CD1c-positive myeloid dendritic cell (primary cell): Measurements from ENCODE around the gene FCN2.
A peak's percentile ranks its signal among the peaks of the same experiment; 100 is the strongest.

Source experiments
- DNase-seq: peaks from one replicate; pipeline ENCODE4 v3.0.0-alpha.2; 2016; ENCODE audit errors: extremely low spot score

FCN2 gene

DNA sequence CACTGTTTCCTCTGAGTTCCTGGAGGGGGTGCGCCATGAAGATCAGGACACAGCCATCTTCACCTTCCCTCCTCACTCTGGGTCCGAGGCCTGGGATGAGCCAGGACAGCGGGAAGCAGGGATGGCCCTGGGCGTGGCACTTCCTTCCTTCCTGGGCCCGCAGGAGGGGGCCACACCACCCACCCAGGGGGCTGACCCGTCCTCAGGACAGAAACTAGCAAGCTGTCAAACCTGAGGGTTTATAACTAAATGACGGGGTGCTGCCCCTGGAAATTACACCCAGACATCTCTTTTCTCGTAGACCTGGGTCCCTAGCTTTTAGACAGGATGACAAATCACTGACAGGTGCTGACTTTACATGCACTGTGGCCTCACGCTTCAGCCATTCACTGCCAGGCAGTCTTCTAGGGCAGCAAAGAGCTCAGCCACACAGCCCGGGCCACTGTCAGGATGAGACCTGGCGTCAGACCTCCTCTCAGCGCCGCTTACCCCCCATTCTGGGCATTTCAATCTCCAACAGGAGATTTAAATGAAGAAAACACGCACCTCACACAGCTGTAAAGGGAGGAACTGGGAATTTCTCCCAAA lies 8.1 kb downstream of the FCN2 start:
- no peak for DNase-seq

DNA sequence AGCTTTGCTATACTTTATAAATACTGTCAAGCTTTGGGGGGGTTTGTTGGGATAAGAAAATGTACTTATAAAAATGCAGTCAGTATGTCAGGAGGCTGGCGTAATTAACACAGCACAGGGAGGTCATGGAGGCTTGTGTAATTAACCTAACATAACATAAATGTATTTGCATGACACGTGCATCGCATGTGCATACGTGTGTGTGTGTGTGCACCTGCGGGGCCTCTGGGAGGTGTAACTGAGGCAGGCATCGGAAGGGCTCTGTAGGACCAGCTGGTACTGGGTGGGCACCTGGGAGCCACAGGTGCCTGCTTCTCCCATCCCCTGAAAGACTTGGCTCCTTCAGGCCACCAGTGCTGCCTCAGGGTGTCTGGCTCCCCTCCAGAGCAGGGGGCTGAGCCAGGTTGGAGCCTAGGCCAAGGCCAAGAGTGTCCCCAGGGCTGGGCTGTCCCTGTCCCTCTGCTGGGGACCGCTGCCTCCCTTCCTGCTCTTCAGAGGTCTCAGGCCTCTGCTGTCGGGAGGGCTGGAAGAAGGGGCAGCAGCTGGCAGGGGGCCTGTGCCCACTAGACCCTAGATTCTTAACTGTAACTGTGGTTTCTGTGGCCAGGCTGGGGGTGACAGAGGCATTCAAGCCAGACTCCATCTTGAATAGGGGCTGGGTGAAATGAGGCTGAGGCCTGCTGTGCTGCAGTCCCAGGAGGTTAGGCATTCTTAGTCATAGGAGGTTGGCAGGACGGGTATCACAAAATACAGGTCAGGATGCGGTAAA lies 9.0 kb downstream of the FCN2 start:
- no peak for DNase-seq

GRCh38 chr9:134890155-134890495 lies 9.5 kb downstream of the FCN2 start:
- no peak for DNase-seq

- peak; percentile 29 for DNase-seq
Observed at GRCh38 chr9:134891053-134891452, 10.4 kb downstream of the FCN2 start.

DNA sequence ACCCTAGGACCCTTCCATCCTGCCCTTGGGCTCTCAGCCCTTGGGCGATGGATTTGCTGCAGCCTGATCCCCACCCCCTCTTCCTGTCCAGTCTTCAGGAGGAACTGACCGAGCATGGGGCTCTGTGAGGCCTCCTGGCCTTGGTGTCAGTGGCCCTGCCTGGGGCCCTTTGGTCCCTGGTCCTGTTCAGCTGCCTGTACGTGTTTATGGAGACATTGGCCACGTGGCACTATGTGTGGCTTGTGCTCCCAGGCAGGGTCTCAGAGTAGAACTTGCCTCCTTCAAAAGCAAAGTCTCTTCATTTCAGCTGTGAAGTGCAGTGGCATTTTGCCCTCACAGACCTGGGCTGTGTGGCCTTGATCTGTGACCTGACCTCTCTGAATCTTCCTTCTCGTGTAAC lies 11.1 kb downstream of the FCN2 start:
- peak; percentile 7 for DNase-seq

GRCh38 chr9:134892221-134892620 lies 11.6 kb downstream of the FCN2 start:
- DNase-seq: no peak

DNA sequence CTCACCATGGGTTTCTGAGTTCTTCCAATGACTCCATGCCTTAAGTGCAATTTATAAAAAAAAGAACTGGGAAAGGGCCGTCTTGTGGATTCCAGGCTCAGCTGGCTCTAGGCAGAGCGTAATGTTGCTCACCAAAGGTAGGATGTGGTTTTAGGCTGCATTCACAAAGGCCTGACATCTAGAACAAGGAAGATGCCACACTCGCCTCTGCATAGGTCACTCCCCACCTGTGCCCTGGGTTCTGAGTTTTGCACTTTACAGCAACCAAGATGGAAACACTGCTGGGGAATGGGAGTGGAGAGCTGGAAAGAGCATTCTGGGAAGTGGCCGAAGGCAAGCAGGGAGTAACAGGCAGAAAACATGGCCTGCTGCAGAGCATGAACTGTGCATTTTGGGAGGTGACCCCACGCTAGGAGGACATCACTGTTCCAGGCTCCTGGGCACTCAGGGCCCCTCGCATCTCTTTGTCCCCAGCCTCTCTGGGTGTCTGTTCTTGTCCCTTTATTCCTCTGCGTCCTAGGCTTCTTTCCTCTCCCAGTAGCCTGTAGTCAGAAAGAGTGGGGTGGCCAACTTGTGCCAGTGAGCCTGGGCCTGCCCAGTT lies 12.3 kb downstream of the FCN2 start:
- no peak for DNase-seq

DNA sequence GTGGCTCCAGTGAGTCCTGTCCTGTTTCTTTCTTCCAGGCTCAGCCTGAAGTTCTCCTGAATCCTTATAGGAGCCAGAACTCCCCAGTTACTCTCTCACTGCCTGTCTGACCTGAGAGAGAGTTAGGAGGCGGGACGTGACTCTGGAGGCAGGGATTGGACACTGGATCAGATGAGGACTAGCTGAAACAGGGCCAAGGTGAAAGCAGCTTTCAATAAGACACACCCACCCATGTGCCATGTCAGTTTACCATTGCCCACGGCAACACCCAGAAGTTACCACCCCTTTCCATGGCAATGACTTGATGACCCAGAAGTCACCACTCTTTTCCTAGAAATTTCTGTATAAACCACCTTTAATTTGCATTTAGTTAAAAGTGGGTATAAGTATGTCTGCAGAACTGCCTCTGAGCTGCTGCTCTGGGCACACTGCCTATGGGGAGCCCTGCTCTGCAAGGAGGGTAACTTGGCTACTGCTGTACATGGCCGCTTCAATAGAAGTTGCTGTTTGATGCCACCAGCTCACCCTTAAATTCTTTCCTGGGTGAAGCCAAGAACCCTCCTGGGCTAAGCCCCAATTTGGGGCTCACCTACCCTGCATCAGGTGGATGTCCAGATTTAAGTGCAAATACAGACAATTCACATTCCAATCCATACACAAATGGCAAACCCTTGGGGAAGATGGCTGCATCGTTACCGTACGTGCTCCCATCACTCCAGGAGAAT lies 13.7 kb downstream of the FCN2 start:
- no peak for DNase-seq

DNA sequence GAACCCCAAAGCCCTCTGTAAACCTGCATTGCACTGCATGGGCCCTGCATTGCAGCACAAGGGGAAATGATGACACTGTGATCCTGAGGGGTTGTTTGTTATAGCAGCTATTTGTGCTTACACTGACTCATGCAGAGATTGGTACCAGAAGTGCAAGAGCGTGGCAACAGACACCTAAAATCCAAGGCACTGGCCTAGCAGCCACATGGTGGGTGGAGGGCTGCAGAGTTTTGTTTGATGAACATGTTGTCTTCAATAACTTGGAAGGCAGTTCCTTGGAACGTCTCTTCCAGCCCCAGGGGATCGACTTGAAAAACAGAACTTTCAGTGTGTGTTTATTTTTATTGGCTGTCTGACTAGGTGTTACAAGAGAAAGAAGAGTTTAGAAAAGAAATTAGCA lies 14.5 kb downstream of the FCN2 start:
- DNase-seq: no peak

GRCh38 chr9:134895567-134895907 lies 14.9 kb downstream of the FCN2 start:
- no peak for DNase-seq

GRCh38 chr9:134895908-134896833 lies 15.6 kb downstream of the FCN2 start:
- DNase-seq: peak; percentile 55

DNA sequence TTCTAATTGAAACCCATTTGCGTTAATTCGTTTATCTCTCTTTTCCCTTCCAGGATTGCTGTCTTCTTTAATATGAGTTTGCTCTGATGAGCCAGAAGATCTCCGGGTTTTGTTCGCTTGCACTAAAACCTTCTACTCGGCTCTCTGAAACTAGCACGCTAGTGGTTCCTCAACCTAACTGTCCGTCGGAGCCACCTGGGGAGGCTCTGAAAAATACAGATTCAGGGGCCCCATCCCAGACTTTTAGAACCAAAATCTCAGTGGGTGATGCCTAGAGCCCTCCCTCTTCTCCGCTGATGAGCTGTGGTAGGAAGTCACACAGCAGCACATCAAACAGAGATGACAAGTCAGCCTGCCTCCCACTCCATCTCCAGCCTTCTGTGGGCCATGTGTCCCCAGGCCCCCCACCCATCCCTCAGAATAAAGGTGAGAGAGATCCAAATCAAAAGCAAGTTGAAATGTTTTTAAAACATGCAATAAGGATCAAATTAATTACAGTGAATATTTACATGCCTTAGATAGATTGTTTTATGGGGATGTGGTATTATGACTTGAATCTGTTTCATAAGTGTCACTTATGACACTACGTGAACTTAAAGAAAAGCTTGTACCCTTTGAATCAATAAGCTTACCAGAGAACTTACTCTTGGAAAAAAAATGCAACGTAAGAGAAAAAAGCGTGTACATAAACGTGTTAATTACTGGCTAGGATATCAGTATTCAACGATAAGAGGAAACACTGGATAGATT lies 16.4 kb downstream of the FCN2 start:
- no peak for DNase-seq

GRCh38 chr9:134897584-134898170 lies 17.1 kb downstream of the FCN2 start:
- no peak for DNase-seq

DNA sequence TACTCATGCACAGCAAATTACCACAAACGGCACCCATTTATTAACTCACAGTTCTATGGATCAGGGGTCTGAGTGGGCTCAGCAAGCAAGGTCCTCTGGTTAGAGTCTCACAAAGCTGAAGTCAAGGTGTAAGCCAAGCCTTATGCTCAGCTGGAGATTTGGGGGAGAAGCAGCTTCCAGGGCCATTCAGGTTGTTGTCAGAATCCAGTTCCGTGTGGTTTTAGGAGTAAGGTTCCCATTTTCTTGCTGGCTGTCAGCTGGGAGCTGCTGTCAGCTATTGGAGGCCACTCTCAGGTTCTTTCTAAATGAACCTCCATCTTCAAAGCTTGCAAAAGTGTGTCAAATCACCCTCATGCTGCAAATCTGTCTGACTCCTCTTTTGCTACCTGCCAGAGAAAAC lies 17.7 kb downstream of the FCN2 start:
- no peak for DNase-seq

DNA sequence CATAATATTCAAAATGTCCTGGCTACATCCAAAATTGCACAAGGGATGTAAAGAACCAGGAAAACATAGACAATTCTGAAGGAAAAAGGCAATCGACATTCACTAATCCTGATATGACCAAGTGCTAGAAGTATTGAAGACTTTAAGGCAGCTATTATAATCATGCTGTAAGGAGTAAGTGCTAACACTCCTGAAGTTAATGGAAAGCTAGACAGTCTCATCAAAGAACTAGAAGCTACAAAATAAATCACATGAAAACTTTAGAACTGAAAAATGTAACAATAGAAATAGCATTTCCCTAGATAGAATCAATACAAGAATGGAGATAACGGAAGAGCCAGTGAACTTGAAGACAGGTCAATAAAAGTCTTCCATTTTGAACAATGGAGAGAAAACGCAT lies 18.6 kb downstream of the FCN2 start:
- DNase-seq: no peak

GRCh38 chr9:134899818-134900217 lies 19.2 kb downstream of the FCN2 start:
- no peak for DNase-seq

DNA sequence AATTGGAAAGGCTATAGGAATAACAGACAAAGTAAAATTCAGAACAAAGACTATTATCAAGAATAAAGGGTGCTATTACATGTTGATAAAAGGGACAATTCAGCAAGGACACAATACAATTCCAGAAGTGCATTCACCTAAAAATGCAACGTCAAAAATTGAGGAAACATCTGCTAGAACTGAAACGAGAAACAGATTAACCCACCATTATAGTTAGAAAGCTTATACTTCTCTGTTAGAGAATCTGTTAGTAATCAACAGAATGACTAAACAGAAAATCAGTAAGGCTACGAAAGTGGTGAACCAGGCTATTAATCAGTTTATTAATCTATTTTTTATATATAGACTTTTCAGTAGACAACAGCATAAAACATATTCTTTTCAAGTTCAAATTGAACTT lies 22.3 kb downstream of the FCN2 start:
- DNase-seq: peak; percentile 54

DNA sequence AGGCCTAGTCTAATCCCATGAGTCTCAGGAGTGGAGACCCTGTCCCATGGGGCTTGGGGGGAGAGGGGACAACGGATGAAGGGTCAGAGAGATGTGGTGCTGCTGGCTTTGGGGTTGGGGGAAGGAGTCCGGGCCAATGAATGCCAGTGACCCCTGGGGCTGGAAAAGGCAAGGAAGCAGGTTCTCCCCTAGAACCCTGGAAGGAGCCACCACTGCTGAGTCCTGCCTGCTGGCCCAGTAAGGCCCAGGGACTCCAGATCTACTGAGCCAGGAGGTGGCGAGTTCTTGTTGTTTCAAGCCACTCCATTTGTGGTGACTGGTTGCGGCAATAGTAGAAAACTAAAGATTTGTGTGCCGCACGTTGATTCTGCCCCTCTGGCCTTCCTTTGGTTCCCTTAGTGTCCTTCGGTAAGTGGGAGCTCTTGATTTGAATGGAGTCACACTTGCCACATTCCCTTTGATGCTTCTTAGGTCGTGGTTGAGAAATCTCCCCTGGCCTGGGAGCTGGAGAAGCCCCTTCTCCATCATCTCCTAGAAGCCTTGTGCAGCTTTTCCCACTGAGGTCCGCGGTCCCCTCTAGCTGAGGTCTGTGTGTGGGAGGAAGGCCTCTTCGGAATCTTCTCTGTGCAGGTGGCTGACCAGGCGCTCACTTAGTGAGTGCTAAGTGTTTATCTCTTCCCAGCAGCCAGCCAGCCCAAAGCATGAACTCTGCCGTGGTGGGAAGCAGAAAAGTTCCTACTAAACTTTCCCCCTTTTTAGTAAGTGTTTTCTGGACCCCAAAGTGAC lies 28.1 kb downstream of the FCN2 start:
- no peak for DNase-seq

DNA sequence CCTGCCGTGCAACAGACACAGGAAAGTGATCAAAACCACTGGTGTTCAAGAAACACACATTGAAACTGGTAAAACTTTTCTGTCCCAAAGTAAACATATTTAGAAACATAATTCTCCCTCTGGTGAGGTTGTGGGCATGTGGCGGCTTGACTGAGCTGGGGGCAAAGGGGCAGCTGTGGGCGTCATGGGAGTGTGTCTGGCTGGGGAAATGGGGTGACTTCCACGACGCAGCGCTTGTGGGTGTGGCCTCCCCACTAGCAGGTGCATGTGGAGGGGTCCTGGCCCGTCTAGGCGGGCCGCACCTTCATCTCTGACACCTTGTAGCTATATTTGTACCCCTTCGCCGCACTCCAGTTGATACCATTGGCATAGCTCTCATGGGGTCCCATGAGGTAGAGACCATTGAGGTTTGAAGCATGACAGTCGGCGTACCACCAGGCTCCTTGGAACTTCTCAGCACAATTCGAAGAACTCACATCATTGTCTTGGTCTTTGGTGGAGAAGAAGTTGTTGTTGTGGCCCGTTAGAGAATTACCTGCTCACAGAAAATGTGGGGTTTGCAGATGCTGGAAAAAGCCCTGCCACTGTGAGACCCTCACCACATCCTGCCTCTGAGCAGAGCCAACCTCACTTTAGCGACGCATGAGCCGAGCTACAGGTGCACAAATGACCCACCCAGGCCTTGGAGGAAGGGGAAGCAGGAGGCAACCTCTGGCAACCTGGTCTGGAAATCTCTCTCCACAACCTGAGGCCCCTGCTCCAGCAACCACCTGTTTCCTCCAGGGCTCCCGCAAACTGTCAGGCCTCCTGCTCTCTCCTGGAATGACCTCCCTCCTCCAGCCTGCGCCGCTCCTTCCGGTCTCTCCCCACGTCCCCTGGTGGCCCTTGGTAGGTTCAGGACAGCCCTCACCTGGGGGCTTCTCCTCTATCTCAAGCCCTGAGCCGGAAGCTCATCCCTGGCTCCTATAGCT lies 29.2 kb downstream of the FCN2 start:
- no peak for DNase-seq
